GM19372 (cell line): ENCODE results near the gene TNFAIP8L1.
"Not testable (repeated sequence)": the region's sequence is repeated elsewhere in the genome, so short reads cannot be mapped to it uniquely, and the experiment has no call there.

Source experiments
- ATAC-seq: cut with Tn5 transposase; IDR thresholded peaks from one replicate; pipeline ENCODE4 v1.9.1; 2021; ENCODE audit warnings: mild to moderate bottlenecking, low read depth, moderate library complexity; ENCODE audit not compliant: unreplicated experiment

The TNFAIP8L1 gene

DNA sequence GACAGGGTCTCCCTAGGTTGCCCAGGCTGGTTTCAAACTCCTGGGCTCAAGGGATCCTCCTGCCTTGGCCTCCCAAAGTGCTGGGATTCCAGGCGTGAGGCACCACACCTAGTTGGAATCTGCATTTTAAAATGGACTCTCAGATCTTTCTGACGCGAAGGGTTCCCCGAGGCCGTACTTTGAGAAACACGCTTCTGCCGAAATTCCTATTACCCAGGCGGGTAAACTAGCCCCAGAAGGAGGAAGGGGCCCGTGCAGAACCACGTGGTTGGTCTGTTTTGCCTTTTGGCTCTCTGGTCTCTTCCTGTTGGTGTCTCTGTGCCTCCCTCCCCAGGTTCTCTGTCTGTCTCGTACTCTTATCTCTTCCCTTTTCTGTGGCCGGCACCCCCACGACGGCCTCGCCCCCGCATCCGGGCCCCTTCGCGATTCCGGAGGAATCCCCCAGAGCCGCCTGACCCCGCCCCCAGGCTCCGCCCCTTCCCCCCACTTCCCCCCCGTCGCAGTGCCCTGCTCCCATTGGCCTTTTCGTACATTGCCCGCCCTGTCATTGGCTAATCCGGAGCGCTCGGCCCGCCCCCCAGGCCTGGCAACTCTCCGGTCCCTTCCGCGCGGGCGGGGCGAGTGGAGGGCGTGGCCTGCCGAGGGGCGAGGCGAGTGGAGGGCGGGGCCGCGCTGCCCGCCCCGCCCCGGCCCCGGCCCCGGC lies at the start of gene TNFAIP8L1:
TSS of gene TNFAIP8L1 (plus strand) at position 689 of the 703 bp plus-strand sequence. CDS start 12,354 bp downstream, outside the sequence.
- peak; percentile 81 for ATAC-seq

DNA sequence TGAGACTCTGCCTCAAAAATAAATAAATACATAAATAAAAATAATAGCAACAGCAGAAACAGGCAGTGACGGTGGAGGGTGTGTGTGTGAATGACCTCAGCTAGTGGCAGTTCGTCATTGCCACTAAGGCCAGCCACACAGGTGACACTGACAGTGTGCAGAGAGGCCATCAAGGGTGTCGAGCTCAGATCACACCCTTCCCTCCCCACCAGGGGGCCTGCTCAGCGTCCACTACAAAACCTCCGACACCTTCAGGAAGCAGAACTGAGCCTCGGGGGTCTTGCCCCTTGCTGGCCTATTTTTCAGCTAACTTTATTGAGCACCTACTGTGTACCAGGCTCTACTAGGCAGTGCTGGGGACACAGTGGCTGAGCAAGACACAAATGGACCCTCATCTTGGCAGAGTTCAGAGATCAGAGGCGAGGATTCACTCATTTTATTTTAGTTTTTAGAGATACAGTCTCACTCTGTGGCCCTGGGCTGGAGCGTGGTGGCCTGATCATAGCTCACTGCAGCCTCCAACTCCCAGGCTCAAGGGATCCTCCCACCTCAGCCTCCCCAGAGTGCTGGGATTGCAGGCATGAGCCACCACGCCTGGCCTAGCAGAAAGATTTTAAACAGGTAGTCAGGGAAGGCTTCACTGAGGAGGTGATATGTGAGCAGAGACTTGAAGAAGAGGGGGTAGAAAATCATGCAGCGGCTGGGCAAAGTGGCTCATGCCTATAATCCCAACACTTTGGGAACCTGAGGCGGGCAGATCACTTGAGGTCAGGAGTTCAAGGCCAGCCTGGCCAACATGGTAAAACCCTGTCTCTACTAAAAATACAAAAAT lies 49.5 kb upstream of the TNFAIP8L1 start:
- no peak for ATAC-seq

DNA sequence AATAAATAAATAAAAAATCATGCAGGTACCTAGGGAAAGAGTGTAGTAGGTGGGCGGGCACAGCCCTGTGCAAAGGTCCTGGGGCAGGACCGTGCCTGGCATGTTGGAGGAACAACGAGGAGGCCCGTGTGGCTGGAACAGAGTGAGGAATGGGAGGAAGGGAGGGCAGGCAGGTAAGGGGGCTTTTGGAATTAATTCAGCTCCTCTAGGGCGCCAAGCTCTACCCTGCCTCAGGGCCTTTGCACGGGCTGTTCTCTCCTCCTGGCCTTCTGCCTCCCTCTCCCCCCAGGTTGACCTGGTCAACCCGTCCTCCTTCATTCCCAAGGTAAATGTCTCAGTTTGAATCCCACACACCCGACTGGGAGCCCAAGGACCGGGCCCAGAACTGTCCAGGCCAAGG lies 48.8 kb upstream of the TNFAIP8L1 start:
- ATAC-seq, result no peak

DNA sequence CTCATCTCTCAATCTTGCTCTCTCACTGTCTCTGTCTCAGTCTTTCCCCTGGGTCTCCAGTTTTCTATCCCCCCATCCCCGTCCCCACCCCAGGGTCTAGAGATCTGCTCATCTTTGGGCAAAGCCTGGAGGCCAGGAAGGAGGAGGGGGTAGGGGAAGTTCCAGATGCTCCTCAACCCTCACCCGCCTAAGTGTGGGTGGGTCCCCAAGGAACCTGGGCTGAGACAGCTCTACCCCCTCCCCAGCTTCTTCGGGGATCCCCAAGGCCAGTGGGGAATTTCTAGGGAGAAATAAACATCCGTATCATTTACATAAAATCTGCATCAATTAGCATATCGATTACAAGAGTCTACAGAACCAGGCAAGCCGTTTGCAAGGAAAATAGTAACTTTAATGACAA lies 48.0 kb upstream of the TNFAIP8L1 start:
- ATAC-seq, result no peak

DNA sequence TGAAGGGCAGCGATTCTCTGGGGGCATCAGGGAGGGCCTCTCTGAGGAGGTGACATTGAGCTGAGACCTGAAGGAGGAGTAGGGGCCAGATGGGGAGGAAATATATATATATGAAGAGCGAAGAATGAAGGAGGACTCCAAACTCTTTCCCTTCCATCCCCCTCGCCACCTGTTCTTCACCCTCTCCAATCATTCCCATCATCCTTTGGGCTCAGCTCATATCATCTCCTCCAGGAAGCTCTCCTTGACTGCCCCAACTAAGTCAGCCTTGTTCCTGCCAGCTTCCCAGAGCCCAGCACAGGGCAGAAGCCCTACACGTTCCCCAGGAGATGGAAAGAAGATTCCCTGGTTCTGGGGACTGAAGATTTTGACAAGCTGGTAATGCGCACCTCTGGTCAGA lies 46.9 kb upstream of the TNFAIP8L1 start:
- ATAC-seq, result no peak

DNA sequence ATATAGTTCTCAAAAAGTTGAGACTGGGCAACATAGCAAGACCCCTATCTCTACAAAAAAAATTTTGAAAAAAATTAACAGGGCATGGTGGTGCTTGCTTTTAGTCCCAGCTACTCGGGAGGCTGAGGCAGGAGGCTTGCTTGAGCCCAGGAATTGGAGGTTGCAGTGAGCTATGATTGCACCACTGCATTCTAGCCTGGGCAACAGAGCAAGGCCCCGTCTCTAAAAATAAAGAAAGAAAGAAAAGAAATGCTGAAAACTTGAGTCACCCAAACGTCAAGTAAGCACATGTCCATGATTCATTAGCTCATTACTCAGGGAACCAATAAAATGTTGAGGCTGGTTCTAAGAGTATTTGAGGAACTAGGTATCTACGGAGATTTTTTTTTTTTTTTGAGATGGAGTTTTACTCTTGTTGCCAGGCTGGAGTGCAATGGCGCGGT lies 45.9 kb upstream of the TNFAIP8L1 start:
- ATAC-seq, result no peak

DNA sequence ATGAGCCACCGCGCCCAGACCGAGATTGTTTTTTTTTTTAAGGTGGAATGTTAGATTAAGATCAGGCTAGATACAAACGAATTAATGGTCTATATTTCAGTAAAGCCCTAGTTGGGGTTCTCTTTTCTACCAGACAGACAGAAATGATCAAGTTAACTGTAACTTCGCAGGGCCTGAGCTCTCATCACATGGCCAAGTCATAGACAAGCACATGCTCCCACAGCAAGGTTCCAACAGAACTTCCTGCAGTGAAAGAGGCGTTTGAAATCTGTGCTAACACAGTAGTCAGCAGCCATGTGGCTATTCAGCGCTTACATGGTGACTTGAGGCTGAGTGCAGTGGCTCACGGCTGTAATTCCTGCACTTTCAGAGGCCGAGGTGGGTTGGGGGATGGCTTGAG lies 45.1 kb upstream of the TNFAIP8L1 start:
- no peak for ATAC-seq

DNA sequence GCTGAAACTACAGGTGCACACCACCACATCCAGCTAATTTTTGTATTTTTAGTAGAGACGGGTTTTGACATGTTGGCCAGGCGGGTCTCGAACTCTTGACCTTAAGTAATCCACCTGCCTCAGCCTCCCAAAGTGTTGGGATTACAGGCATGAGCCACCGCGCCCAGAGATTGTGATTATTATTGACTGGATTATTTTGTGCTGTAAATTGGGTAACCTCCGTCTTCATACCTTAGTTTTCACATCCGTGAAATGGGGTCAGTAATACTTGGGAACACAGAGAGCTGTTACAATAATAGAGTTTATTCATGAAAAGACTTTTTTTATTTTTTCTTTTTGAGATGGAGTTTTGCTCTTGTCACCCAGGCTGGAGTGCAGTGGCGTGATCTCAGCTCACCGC lies 44.2 kb upstream of the TNFAIP8L1 start:
- ATAC-seq, result not testable (repeated sequence)

DNA sequence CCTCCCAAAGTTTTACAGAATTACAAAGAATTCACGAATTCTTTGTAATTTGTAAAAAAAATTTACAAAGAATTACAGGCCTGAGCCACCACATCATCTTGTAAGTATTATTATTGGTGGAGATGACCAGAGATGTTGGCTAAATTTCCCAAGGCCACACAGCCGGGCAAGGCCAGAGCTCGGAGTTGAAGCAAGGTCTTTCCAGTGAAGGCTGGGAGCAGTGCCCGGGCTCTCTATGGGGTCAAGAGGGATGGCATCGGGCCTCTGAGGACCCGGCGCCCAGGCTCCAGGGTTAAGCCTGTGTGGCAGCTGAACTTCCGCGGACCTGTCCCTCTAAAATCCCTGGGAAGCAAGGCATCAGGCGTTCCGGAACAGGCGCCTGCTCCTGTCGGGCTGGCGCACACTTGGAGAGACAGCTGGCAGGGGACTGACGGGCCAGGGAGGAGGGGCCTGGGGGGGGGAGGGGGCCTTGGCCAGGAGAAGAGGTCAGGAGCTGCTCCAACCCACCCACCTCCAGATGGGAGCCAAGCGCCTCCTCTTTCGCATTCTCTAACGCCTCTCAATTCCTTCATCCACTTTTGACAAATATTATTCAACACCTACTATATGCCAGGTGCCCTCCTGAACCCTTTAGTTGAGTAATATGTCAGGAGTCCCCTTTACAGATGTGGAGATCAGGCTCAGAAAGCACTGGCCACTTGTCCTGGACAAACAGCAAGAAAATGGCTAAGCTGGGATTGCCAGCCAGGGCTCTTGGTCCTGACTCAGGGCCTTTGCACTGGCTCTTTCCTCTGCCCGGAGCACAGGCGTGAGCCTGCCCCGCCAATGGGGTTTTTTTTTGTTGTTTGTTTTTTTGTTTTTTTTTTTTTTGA lies 43.0 kb upstream of the TNFAIP8L1 start:
- ATAC-seq, result no peak

DNA sequence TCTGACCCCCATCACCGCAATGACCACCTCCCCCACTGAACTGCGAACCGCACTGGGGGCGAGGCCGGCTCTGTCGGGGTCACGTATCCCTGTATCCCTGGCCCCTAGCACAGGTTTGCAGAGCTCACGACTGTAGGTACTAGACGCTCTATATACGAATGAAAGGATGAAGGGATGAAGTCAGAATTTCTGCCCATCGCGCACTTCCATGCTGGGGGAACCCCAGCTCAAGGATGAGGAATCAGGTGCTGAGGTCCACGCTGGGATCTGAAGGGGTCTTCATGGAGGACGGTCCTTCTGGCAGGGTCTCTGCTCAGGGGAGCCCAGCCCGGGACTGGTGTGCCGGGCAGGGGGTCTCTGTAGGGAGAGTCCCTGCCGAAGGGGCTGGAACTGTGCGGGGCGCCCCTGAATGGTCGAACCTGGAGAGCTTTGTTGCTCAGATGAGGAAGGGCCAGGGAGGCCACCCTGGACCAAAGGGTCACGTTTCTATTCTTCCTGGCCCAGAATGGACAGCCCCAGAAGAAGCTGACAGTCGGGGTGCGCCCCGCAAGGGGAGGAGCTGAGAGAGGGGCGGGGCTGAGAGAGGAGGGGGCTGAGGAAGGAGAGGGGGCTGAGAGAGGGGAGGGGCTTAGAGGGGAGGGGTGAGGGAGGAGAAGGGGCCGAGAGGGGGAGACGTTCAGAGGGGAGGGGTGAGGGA lies 41.9 kb upstream of the TNFAIP8L1 start:
- no peak for ATAC-seq

DNA sequence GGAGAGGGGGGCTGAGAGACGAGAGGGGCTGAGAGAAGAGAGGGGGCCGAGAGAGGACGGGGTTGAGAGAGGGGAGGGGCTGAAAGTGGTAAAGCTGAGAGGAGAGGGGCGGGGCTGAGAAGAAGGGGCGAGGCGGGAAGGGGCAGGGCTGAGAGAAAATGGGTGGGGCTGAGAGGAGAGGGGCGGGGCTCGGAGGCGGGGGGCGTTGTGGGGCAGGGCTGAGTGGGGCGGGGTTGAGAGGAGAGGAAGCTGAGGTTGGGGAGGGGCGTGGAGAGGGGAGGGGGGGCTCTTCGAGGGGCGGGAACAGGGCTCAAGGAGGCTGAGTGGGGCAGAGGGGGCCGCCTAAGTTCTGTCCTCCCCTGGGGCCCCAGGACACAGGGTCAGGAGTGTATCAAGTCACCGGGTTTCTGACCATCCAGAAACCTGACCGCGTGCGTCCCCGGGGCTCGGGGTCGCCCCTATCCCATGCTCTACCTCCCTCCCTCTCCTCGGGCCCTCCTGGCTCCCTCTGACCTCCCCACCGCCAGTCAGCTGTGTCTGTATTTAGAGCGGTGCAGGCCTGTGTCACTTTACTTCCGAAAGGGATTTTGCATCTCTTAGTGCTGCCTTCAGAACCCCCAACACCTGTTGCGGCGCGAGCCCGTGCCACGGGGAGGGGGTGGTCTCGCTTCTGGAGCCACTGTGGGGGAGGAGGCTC lies 41.2 kb upstream of the TNFAIP8L1 start:
- no peak for ATAC-seq

DNA sequence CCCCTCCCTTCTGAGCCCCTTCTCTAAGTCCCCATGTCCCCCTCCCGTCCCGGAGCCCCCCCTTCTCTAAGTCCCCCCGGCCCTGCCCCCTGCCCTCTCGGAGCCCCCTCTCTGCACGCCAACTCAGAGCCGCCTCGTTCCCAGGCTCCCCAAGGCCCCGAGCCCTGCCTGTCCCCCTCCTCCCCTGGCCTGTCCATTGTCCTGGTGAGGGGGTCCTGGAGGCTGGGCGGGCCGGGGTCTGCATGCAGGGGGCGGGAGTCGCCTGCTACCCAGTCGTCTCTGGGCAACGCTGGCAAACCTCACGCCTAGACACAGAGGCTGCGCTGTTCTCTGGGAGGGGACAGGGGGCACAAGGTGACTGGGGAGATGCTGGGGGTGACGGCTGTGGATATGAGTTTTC lies 40.6 kb upstream of the TNFAIP8L1 start:
- ATAC-seq, result no peak

DNA sequence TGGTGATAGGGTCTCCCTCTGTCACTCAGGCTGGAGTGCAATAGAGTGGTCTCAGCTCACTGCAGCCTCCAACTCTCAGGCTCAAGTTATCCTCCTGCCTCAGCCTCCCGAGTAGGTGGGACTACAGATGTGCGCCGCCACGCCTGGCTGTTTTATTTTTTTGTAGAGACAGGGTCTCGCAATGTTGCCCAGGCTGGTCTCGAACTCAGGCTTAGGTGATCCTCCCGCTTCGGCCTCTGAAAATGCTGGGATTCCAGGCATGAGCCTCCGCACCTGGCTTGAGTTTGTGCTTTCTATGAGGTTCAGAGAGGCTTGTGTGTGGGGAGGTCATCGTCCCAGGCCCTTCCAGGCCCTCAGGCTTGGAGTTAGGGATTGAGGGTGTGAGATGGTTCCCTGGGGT lies 39.2 kb upstream of the TNFAIP8L1 start:
- no peak for ATAC-seq

DNA sequence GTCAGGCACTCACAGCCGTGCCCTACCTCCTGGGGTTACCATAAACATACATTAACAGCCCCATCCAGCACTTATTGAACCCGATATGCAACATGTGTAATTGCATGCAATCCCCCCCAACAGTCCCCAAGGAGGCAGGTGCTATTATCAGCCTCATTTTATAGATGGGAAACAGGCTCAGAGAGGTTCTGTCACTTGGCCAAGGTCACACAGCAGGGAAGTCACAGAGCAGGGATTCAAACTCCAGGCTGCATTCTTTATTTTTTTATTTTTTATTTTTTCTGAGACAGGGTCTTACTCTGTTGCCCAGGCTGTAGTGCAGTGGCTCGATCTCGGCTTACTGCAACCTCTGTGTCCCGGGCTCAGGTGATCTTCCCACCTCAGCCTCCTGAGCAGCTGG lies 38.4 kb upstream of the TNFAIP8L1 start:
- ATAC-seq, result no peak

DNA sequence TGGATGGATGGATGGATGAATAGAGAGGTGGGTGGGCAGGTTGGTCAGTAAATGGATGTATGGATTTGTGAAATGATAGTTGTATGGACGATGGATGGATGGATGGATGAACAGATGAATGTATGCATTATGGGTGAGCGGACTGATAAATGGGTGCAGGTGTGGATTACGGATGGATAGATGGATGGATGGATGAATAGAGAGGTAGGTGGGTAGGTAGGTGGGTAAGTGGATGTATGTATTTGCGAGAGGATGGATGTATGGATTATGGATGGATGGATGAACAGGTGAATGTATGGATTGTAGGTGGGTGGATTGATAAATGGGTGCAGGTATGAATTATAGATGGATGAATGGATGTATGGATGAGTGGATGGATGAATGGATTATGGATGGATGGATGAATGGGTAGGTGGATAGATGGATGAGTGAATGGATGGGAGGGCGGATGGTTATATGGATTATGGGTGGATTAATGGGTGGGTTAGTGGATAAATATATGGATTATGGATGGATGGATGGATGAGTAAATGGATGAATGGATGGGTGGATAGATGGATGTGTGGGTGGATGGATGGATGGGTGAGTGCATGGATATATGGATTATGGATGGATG lies 37.0 kb upstream of the TNFAIP8L1 start:
- no peak for ATAC-seq

DNA sequence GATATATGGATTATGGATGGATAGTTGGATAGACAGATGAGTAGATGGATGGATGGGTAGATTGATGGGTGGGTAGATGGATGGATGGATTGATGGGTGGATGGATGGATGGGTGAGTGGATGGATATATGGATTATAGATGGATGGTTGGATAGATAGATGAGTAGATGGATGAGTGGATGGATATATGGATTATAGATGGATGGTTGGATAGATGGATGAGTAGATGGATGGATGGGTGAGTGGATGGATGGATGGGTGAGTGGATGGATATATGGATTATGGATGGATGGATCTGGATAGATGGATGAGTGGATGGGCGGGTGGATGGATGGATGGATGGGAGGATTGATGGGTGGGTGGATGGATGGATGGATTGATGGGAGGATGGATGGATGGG lies 36.4 kb upstream of the TNFAIP8L1 start:
- ATAC-seq, result no peak

DNA sequence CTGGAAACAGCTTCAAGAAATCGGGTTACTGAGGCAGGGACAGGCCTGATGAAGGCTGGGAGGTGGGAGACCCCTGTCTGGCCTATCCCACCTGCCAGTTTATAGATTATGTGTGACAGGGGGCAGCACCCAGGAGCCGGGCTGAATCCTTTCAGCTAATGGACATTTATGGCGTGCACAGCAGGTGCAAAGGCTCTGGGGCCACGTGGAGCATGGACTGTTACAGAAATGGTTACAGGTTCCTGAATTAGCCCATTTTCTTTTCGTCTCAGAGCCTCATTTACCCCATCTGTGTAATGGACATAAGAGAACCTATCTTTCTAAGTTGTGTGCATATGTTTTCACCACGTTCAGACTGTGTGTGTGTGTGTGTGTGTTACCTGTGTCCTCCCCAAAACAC lies 34.4 kb upstream of the TNFAIP8L1 start:
- ATAC-seq, result no peak

DNA sequence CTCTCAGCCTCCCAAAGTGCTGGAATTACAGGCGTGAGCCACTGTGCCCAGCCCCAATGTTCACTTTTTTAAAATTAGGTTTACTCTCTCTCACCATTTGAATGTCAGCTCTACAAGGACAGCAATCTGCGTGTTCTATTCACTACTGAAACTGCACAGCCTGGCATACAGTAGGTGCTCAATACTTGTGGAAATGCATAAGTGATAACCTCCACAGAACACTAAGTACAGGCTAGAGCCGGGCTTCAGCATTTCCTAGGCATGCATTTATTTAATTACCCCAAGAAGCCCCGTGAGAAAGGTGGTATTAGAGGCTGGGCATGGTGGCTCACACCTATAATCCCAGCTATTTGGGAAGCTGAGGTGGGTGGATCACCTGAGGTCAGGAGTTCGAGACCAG lies 33.1 kb upstream of the TNFAIP8L1 start:
- no peak for ATAC-seq

DNA sequence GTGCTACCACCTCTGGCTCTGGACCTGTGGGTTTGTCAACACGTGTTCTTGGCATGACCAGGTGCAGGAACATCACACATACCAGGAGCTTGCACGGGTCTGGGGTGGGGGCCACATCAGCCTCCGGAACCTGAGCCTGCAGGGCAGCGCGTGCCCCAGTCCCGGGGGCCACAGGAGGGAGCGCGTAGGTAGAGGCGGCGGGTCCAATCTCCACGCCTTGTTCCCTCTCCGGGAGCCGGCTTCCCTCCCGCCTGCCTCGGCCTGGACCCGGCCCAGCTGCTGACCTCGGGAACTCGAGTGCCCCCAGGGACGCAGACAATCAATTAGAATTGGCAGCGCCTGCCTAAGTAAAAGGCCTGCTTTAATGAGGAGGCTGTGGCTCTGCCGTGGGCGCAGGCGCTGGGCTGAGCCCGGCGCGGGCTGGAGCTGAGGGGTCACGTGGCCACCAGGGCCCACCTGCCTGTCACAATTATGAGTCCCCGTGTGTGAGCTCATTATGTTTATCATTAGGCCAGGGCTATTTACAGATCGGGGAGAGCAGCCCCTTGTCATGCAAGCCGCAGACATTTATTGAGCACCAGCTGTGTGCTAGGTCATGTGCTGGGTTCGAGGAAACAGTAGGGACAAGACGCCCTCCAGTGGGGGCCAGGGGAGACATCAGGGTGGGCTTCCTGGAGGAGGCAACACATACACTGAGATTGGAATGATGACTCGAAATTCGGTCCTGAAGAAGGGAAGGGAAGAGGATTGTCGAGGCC lies 32.2 kb upstream of the TNFAIP8L1 start:
- ATAC-seq, result no peak
